Mammary epithelial cell (primary cell): Measurements from ENCODE around the gene DNAJC28.

Source experiments
- EZH2 ChIP-seq: IDR thresholded peaks from 2 replicates; pipeline ENCODE4 v1.6.1; 2012; ENCODE audit warnings: low read length, inconsistent platforms, borderline replicate concordance
- TF ChIP-seq, protein P1 (sequence below), 2 donors: IDR thresholded peaks in 1 of 2; conservative IDR thresholded peaks in 1 of 2; 2 replicates each; pipeline ENCODE4 v1.5.1; 2011 to 2012; ENCODE audit warnings: inconsistent platforms in 2 of 2, low read length in 2 of 2, mild to moderate bottlenecking in 2 of 2, control low read depth in 1 of 2, low read depth in 1 of 2; ENCODE audit not compliant: insufficient read depth in 1 of 2; ENCODE audit errors: extremely low read depth in 1 of 2

DNA sequence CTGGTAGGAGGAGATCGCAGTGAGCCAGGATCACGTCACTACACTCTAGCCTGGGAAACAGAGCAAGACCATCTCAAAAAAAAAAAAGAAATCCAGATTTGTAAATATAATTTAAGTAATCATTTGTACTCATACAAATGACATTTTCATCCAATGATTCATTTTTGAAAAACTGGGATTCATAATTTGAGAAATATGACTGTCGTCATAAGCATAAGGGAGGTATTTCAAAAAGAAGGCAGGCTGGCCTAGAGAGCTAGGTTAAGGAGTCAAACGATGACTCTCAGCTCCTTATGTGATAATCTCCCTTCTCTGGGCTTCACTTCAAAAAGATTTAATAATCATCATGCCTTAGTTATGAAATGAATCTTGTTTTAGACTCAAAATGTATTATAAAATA lies 48.1 kb upstream of the DNAJC28 start:
- TF ChIP-seq, protein P1, sequence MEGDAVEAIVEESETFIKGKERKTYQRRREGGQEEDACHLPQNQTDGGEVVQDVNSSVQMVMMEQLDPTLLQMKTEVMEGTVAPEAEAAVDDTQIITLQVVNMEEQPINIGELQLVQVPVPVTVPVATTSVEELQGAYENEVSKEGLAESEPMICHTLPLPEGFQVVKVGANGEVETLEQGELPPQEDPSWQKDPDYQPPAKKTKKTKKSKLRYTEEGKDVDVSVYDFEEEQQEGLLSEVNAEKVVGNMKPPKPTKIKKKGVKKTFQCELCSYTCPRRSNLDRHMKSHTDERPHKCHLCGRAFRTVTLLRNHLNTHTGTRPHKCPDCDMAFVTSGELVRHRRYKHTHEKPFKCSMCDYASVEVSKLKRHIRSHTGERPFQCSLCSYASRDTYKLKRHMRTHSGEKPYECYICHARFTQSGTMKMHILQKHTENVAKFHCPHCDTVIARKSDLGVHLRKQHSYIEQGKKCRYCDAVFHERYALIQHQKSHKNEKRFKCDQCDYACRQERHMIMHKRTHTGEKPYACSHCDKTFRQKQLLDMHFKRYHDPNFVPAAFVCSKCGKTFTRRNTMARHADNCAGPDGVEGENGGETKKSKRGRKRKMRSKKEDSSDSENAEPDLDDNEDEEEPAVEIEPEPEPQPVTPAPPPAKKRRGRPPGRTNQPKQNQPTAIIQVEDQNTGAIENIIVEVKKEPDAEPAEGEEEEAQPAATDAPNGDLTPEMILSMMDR (conservative IDR thresholded peaks at IDR 0.05 in 1 of 2, IDR thresholded peaks at IDR 0.05 in 1 of 2; ENCODE audit: extremely low read depth in 1 of 2, insufficient read depth in 1 of 2, low read depth in 1 of 2, low read length in 2 of 2) = no peak
- no peak for TF ChIP-seq EZH2
